Retina (tissue), 1 donor: ENCODE data around the gene CNN3.
"Not testable (repeated sequence)": the region's sequence is repeated elsewhere in the genome, so short reads cannot be mapped to it uniquely, and the experiment has no call there.

Source experiments
- DNase-seq: peaks from one replicate; pipeline ENCODE4 v3.0.0-alpha.2; 2016

CNN3 gene

DNA sequence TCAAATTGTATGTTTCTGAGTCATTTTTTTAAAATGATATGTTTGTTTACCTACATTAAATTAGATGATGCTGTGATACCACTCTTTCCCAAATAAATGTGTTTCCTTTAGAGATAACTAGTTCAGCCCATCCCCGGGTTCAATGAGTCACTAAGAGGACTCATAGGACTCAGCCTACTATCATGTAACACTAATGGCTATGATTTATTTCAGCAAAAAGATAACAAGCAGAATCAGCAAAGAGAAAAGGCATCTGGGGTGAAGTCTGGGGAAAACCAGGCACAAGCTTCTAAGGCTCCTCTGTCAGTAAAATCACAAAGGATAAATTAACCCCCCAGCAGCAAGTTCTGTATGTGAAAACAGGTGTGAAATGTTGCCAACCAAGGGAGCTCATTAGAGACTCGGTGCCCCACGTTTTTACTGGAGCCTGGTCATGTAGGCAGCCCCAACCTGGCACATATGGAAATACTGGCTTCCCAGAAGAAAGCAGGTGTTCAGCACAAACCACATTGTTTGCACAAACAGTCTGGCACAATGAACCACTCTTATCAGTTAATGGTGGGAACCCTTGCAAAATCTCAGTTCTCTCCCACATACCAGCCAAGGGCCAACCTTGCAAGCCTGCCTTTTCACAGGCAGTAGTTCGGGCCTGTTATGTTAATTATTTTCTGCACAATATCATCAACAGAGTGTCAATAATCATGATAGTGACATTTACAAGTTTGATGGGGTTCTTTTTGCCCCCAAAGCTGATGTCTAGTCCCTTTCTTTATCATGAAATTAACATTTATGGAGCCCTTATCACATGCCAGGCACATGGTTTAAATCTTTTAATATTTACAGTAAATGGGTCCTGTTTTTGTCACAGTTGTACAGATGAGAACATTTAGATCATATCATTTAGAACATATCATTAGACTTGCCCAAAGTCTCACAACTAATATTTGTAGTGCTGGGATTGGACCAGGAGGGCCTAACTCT lies 23.1 kb upstream of the CNN3 start:
- DNase-seq: no peak

DNA sequence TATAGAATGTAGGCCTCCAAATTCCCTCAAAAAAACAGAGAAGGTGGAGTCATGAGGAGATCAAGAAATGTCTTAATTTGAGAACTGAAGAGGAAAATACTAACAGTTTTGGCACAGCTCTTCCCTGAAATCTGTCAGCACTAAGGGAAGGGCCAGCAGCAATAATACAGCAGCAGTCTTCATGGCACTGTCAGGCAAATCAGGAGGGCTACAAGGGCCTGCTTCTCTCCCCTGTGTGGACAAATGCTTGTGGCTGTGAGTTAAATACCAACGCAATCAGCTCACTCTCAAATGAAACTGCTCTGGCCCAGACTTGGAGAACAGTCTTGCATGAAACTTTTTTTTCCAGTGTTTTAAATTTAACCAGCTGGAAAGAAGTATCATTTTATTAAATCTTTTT lies 20.5 kb upstream of the CNN3 start:
- no peak for DNase-seq

DNA sequence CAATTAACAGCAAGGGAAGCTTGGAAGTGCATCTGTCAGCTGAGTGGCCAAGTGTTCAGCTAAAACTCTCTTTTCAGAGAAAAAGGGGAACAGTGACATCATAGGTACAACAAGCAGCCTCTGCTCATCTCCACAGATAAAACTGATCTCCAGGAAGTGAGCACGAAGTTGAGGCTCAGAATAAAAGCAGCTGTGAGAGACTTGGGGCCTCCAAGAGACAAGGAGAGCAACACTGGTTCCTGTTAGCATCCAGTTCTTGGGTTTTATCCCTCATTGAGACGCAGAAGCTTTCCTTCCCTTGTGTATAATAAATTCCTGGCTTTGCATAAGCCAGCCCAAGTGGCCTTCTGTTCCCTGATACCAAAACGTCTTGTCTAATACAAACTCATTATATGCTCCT lies 20.0 kb upstream of the CNN3 start:
- DNase-seq: no peak

DNA sequence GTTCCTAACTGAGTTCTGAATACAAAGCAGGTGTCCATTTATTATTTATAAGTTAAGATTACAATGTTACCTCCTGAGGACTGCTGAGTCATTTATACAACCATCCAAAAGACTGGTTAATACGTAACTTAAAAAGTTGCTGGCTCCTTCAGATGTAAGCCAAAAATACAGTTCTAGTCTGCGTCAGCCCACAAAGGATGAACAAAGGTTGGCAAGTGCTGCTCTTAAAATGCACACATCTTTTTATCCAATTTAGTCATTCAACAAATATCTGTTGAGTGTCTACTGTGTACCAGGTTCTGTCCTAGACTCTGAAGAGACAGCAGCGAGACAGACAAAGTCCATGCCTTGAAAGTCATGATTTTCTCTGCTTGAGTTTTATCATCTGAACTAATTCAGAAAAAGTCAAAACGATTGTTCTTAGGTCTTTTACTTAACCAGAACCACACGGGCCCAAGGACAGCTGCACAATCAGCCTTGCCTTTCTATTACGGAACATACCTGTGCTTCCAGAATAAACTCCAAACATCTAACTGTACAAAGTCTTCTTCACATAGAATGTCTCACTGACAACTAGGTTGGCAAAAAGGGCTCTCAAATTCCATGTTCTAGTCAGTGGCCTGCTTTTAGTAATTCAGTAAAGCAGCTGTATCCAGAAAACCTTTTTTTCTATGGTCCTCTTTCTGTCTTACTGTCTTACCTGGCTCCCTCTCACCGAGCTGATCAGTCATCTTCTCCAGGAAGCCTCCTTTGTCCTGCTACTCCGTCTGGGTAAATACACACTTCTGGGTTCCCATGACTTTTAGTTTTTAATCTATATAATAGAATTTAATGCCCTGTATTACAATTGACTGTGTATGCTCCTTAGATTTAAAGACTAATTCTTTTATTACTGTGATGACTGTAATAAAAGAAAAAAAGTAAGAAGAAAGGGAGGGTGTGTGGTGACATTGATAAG lies 15.5 kb upstream of the CNN3 start:
- DNase-seq: no peak

DNA sequence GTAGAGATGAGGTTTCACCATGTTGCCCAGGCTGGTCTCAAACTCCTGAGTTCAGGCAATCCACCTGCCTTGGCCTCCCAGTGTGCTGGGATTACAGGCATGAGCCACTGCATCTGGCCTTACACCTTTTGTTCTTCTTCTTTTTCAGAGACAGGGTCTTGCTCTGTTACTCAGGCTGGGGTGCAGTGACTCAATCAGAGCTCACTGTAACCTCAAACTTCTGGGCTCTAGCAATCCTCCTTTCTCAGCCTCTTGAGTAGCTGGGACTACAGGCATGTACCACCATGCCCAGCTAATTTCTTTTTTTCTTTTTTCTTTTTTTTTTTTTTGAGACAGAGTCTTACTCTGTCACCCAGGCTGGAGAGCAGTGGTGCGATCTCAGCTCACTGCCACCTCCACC lies 14.6 kb upstream of the CNN3 start:
- not testable (repeated sequence) for DNase-seq

DNA sequence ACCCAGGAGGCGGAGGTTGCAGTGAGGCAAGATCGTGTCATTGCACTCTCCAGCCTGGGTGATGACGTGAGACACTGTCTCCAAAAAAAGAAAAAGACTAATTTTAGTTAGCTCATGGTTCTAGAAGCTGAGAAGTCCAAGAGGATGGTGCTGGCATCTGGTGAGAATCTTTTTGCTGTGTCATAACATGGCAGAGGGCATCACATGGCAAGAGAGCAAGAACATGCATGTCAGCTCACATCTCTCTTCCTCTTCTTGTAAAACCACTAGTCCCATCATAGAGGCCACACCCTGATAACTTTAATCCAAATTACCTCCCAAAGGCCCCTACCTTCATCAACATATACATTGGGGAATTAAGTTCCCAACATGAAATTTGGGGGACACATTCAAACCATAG lies 13.8 kb upstream of the CNN3 start:
- no peak for DNase-seq

DNA sequence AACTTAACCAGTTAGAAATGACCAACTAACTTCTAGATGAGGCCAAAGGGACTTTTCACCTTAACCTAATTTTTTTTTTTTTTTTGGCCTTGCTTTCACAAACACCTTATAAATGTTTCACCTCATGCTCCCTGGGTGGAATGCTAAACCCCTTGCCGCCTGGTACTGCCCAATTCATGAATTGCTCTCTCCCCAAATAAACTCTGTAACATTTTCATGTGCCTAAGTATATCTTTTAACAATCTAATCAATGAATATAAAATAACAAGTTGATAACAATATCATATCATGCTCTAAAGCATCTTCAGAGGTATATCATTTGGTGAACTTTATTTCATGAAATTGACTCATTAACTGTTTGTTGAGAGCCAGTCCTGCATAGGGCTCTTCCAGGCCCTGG lies 10.9 kb upstream of the CNN3 start:
- no peak for DNase-seq

DNA sequence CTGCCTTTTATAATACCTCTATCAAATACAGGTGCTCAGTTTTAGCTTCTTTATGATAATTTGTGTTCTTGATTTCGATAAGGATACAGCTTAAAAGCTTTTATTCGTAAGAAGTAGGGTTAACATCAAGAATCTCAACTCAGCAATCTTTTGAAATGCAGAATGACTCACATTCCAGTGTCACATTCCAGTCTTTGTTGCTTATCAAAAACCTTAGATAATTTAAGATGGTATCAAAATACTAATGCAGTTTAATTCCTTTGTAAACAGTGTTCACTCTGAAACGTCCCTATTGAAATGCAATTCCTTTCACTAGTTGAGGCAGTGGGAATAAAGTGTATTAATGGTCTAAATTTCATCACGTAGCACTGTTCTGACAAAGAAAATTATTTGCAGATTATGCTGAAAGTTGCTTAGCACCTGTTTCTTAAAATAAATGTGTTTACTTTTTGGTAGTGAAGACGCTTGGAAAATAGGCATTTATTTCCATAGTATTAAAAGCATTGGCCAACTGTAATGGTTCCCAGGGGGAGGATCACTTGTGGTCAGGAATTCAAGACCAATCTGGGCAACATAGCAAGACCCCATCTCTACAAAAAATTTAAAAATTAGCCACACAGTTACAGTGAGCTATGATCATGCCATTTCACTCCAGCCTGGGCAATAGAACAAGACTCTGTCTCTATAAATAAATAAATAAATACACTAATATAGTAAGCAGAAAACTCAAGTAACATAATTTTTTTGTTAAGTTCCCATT lies 10.1 kb upstream of the CNN3 start:
- no peak for DNase-seq

DNA sequence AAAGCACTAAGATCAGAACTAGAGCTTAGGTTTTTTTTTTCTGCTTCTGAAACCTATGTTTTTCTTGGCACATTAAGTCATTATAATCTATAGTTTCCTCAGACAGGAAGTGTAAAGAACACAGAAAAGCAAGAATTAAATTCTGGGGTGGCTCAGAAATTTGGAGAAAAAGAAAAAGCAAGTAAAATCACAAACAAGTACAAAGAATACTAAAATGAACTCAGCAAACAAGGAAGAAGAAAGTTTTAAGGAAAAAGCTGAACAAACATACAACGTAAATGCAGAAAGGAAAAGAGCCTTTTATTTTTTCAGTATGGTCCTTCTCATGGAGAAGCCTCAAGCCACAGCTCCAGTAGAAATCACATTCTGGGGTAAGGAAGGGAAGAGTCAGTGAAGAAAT lies 8.6 kb upstream of the CNN3 start:
- no peak for DNase-seq

DNA sequence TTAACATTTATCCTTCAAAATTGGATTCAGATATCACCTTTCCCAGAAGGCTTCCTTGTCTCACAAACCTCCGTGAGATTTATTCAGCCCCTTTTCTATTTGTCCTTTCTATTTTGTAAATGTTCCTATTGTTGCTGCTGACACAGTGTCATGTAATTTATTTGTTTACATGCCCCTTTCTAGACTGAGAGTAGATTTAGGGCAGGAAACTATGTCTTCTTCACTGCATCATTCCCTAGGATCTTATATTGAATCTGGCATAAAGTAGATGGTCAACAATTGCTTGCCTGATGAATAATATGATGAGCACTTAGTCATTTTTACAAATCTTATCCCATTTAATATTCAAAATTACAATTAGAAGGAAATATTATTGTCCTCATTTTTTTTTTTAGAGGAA lies 8.1 kb upstream of the CNN3 start:
- DNase-seq: no peak

DNA sequence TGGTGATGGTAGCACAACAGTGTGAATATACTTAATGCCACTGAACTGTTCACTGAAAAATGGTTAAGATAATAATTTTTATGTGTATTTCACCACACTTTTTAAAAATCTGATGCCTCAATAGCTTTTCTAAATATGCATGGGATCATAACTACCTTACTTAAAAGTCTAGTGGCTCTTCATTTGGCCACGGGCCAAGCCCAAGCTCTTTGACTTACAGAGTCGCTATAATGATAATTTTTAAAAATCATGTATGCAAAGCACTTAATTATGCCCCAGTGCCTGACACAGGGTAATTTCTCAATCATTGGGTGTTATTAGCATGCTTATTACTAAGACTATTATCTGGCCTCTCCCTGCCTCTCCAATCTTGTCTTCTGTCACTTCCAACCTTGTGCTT lies 7.6 kb upstream of the CNN3 start:
- DNase-seq: no peak

DNA sequence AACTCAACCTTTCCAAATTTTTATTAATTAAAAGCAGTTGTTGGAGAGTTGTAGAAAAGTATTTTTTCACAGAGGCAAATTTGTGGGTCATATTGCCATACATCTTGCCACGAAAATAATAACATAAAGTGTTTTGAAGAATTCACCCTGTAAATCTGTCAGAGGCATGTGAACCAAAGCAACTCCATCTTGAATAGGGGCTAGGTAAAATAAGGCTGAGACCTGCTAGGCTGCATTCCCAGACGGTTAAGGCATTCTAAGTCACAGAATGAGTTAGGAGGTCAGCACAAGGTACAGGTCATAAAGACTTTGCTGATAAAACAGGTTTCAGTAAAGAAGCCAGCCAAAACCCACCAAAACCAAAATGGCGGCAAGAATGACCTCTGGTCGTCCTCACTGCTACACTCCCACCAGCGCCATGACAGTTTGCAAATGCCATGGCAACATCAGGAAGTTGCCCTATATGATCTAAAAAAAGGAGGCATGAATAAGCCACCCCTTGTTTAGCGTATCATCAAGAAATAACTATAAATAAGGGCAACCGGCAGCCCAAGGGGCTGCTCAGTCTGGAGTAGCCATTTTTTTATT lies 4.4 kb upstream of the CNN3 start:
- DNase-seq: no peak

DNA sequence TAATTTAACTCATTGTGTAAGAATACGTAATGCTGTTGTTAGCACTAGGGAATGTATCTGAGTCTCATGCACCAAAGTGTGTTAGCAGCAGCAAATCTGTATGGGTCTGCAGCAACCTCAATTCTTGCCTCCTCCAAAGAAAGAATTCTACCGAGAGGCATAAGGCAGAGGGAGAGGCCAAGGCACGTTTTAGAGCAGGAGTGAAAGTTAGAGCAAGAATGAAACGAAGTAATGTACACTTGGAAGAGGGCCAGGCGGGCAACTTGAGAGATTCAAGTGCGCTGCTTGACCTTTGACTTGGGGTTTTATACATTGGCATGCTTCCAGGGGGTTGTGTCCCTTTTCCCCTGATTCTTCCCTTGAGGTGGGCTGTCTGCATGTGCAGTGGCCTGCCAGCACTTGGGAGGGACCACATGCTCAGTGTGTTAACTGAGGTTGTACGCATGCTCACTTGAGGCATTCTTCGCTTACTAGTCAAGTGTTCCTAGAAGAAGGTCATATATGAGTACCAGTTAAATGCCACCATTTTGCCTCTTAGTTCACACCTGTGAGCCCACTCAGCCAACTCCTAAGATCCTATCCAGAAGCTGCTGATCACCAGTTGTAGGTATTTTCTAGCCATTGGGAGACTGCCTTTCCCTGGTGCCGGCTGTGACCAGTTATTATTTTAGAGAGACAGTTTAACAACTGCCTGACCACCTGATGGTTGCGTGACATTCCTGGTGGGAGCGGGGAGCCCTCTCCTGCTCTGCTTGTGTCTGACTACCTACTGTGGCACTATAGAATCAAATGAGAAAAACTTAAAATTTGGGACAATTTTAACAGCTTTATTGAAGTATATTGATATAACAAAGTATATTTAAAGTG lies 2.7 kb upstream of the CNN3 start:
- no peak for DNase-seq

DNA sequence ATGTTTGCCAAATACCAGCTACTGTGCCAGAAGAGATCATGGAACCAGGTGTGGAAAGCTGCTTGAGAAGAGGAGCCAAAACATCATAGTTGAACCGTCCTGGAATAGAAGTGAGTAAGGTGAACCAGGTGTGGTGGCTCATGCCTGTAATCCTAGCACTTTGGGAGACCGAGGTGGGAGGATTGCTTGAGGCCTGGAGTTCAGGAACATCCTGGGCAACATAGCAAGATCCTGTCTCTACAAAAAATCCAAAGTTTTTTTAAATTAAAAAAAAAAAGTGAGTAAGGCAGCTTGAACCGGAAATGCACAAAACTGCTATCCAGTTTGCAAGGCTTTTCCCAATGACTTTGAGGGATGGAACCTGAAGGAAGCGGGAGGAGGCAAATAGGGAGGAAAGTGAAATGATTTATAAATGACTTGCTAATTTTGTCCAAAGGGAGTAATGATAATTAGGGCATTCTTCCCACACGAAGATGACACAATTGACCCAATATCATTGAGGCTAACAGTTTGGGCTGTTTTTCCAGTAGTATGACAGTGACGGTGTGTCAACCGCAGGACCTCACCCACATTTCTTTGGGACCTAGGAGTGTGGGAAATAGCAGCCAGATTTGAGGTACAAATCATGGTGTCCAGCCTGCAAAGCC lies 1.5 kb upstream of the CNN3 start:
- DNase-seq: no peak

DNA sequence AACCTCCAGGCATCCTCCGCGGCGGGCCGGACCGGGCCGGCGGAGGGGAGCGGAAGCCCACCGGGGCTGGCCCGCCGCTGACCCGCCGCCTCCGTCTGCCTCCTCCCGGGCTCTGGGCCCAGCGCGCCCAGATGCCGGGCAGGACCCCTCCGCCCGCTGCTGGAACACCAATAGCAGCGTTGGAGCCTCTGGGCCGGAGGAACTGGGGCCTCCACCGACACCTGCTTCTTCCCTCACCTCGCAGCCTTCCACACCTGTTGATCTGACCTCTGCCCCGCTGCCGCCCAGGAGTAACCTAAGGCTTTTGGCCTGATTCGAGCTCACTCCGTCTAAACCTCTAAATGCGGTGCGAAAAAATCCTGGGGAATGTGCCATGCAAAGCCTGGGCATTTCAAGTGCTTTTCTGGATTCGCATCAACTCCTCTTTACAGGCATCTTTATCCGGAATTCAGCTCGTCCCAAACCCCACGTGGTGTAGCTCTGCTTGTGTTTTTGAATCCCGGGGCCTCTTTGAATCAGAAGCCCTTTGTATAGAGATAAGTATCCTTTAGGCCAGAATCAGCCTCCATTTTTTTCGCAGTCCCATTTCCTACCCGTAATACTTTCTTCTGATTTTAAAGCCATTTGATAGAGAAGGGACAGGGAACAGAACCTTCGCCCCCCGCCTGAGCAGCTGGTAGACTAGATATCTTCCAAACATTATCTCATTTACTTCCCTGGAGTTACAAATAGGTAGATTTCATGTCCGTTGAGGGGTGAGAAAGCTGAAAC lies 680 bp upstream of the CNN3 start:
- peak; percentile 82 for DNase-seq

DNA sequence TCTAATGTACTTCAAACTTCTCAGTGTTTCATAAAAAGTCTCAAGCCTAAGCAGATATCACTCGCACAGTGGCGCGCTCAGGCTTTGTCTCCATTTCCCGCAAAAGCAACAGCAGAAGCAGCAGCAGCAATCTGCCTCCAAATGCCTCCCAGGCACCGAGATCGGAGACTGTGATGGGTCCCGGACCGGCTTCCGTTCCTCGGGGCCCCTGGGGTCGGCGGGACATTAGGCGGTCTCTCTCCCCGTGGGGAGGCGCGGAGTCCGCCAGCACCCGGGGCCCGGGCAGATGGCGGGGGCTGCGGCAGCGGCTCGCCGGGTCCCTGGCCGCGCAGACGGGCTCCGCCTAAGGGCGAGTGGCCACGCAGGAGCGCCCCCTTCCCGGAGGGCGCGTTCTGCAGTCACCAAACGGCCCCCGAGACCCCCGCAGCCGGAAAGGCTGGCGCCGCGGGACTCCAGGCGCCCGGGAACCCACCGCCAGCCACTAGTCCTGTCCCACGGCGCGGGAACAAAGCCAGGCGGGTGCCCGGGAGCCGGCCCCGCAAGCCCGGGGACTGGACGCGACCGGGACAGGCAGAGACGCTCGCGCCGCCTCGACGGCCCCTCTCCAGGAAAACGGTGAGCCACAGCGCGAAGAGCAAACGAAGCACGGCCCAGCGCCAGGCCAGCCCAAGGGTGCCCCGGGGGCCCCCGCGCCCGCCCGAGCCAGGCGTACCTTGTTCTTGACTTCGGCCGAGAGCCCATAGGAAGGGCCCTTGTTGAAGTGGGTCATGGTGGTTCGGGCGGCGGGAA lies 590 bp downstream of the CNN3 start:
- DNase-seq: peak; percentile 91

DNA sequence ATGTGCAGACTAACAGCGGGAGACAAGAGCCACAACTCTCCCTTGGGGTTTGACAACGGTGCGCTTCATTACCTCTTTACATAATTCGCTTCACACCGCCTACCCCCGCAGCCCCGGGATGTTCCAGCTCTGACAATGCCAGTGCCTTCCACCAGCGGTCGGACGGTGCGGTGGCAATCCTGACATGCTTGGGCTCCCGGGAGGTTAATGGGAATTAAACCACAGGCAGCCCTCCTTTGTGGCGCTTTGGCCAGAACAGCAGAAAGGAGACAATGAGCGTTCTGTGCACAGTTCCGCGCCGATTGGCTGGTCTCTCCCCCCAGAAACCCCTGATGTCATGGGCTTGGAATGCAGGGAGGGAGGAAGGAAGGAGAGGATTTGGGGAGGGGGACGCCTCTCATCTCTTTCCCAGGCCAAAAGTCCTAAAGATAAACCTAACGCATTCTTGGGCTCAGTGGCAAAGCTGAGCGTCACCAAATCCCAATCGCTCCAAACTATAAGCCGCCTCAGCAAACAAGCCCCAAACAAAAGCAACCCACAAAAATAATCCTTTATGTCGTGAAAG lies 1.3 kb downstream of the CNN3 start:
- peak; percentile 91 for DNase-seq

DNA sequence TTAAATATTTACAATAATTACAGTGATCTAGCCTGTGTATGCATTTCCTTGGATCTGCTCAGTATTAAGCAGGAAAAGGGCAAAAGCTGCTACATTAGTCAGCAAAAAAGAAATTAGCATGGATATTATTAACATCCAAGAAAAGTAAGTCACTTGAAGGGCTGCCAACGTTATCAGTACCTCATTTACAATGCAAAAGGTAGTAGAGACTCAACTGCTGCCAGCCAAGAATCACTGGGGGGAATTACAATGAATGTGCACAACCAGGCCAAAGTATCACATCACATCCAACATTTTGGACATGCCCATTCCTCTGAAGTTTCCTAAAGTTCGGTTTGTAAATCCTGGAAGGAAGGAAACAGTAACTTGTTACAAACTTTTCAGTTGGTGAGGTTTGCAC lies 1.9 kb downstream of the CNN3 start:
- no peak for DNase-seq

DNA sequence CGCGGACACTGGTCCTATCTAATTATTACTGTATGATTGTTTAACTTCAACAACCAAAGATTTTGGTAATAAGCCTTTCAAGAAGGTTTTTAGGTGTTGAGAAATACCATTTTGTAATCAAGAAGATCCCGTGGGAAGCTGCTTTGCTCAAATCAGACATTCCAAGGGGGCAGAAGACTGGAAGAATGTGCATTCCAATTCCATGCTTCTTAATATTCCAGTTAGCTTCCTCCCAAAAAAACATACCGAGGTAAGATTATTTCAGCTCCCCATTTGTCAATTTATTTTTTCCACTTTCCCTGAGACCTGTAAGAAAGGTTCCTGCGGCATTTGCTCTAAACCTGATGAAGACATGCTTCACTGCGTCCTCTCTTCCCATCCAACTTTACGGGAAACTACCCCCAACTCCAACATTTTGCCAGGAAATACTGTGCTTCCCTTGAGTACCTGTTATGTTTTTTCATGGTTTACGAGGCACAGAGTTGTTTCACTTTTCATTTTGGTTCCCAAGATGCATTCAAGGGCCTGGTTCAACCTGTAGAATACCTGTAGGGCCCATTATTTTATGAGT lies 4.1 kb downstream of the CNN3 start:
- DNase-seq: peak; percentile 26
